Urinary bladder (tissue), 4 donors: ENCODE results near the gene IGF2BP3. TPM values are rescaled to one million over a fixed set of nuclear protein-coding genes. Genes with fewer than 3 reads are reported as not detected.
"Not testable (repeated sequence)": the region's sequence is repeated elsewhere in the genome, so short reads cannot be mapped to it uniquely, and the experiment has no call there.

Experiments used
- DNase-seq: peaks from one replicate; pipeline ENCODE4 v3.0.0-alpha.2; 2015; ENCODE audit errors: extremely low spot score
- H3K27ac ChIP-seq: one replicate; pipeline ENCODE4 v1.5.1; 2013; ENCODE audit warnings: low read depth, mild to moderate bottlenecking, moderate library complexity
- H3K36me3 ChIP-seq: one replicate; pipeline ENCODE4 v1.6.1; 2013; ENCODE audit warnings: mild to moderate bottlenecking, moderate library complexity; ENCODE audit not compliant: insufficient read depth
- H3K4me1 ChIP-seq: one replicate; pipeline ENCODE4 v1.6.1; 2013; ENCODE audit warnings: mild to moderate bottlenecking, moderate library complexity; ENCODE audit not compliant: insufficient read depth
- H3K4me3 ChIP-seq: one replicate; pipeline ENCODE4 v1.5.1; 2013; ENCODE audit warnings: low read depth, low read length
- WGBS: extraction: QIAGEN DNeasy Blood & Tissue Kit; methylation state at CpG from one replicate; pipeline ENCODE4 v1.1.7; 2013; 5-methylcytosine and 5-hydroxymethylcytosine counted together
- polyA plus RNA-seq: library from polyadenylated mRNA; stranded (reverse); fragments of 200-250 nt; gene quantifications from one replicate; pipeline ENCODE4 v1.2.3, GENCODE V29; 2013
- total RNA-seq: library from RNA; depleted of rRNA; stranded (reverse); fragments of >200 nt; gene quantifications from one replicate; pipeline ENCODE4 v1.2.3, GENCODE V29; 2014
- donor health status: healthy with polysubstance abuse.
- donor health status: healthy.

Gene IGF2BP3
- total and polyA plus RNA-seq, 2 donors: 0.27 to 65.7 TPM

- Histone ChIP-seq H3K27ac (no peak overlapping the region), H3K36me3 (no peaks in the 10 kb centered on the region), H3K4me3 (no peak overlapping the region), H3K4me1 (no peaks in the 10 kb centered on the region)
- 83% methylated on average over 4 of the region's 4 CpGs for WGBS
- DNase-seq: no peak
Measured at GRCh38 chr7:23430893-23431259, 39.4 kb downstream of the IGF2BP3 start.

GRCh38 chr7:23426876-23427275 is 43.4 kb downstream of the IGF2BP3 start:
- no peaks in the 10 kb centered on the region for H3K36me3 ChIP-seq
- DNase-seq: no peak
- WGBS: 89% methylated on average over 3 of the region's 3 CpGs
- H3K27ac ChIP-seq: no peak overlapping the region
- no peaks in the 10 kb centered on the region for H3K4me1 ChIP-seq
- H3K4me3 ChIP-seq: no peak overlapping the region

GRCh38 chr7:23422909-23423308 is 47.4 kb downstream of the IGF2BP3 start:
- WGBS: 42% methylated on average over 10 of the region's 10 CpGs
- no peaks in the 10 kb centered on the region for H3K36me3 ChIP-seq

GRCh38 chr7:23422384-23422783 is 47.9 kb downstream of the IGF2BP3 start:
- Histone ChIP-seq H3K36me3 (no peaks in the 10 kb centered on the region), H3K4me3 (no peak overlapping the region), H3K4me1 (no peaks in the 10 kb centered on the region), H3K27ac (no peak overlapping the region)
- no peak for DNase-seq
- WGBS: 70% methylated on average over 7 of the region's 7 CpGs

More at GRCh38 chr7:23422909-23423308, 47.4 kb downstream of the IGF2BP3 start:
- Histone ChIP-seq H3K27ac (no peak overlapping the region), H3K4me1 (no peaks in the 10 kb centered on the region), H3K4me3 (no peak overlapping the region)
- no peak for DNase-seq

GRCh38 chr7:23419845-23420244 is 50.4 kb downstream of the IGF2BP3 start:
- H3K4me1 ChIP-seq: no peaks in the 10 kb centered on the region
- H3K4me3 ChIP-seq: no peak overlapping the region
- WGBS: 92% methylated on average over 1 of the region's 1 CpG
- no peak for DNase-seq
- H3K27ac ChIP-seq: no peak overlapping the region
- no peaks in the 10 kb centered on the region for H3K36me3 ChIP-seq

GRCh38 chr7:23419160-23419559 is 51.1 kb downstream of the IGF2BP3 start:
- Histone ChIP-seq H3K36me3 (no peaks in the 10 kb centered on the region), H3K4me3 (no peak overlapping the region), H3K4me1 (no peaks in the 10 kb centered on the region), H3K27ac (no peak overlapping the region)
- 78% methylated on average over 3 of the region's 3 CpGs for whole genome bisulfite sequencing
- no peak for DNase-seq

- Histone ChIP-seq H3K27ac (no peak overlapping the region), H3K36me3 (no peaks in the 10 kb centered on the region)
- no peak for DNase-seq
Measured at GRCh38 chr7:23418046-23418445, 52.2 kb downstream of the IGF2BP3 start.

GRCh38 chr7:23415198-23415597 is 55.1 kb downstream of the IGF2BP3 start:
- H3K27ac ChIP-seq: no peak overlapping the region
- no peak for DNase-seq
- H3K4me1 ChIP-seq: no peaks in the 10 kb centered on the region
- no peak overlapping the region for H3K4me3 ChIP-seq
- H3K36me3 ChIP-seq: no peaks in the 10 kb centered on the region
- 99% methylated on average over 37 of the region's 37 CpGs for WGBS

More at GRCh38 chr7:23418046-23418445, 52.2 kb downstream of the IGF2BP3 start:
- H3K4me3 ChIP-seq: no peak overlapping the region
- no peaks in the 10 kb centered on the region for H3K4me1 ChIP-seq

GRCh38 chr7:23410446-23411183 is 59.7 kb downstream of the IGF2BP3 start:
- H3K27ac ChIP-seq: no peak overlapping the region
- no peaks in the 10 kb centered on the region for H3K36me3 ChIP-seq
- no peak for DNase-seq
- WGBS: 83% methylated on average over 7 of the region's 7 CpGs
- H3K4me3 ChIP-seq: no peak overlapping the region
- no peaks in the 10 kb centered on the region for H3K4me1 ChIP-seq

- H3K4me3 ChIP-seq, H3K36me3 ChIP-seq, DNase-seq, H3K27ac ChIP-seq, H3K4me1 ChIP-seq: not testable (repeated sequence)
- 94% methylated on average over 2 of the region's 2 CpGs for WGBS
Measured at GRCh38 chr7:23406564-23406963, 63.7 kb downstream of the IGF2BP3 start.

GRCh38 chr7:23405240-23405618 is 65.1 kb downstream of the IGF2BP3 start:
- WGBS: 97% methylated on average over 3 of the region's 3 CpGs
- Histone ChIP-seq H3K36me3 (no peaks in the 10 kb centered on the region), H3K27ac (no peak overlapping the region), H3K4me3 (no peak overlapping the region), H3K4me1 (no peaks in the 10 kb centered on the region)
- DNase-seq: no peak

- DNase-seq: no peak
- Histone ChIP-seq H3K27ac (no peak overlapping the region), H3K4me1 (no peaks in the 10 kb centered on the region), H3K36me3 (no peaks in the 10 kb centered on the region), H3K4me3 (no peak overlapping the region)
- WGBS: 81% methylated on average over 3 of the region's 3 CpGs
Measured at GRCh38 chr7:23404546-23405239, 65.6 kb downstream of the IGF2BP3 start.

- Histone ChIP-seq H3K4me3 (no peak overlapping the region), H3K4me1 (no peaks in the 10 kb centered on the region), H3K27ac (no peak overlapping the region), H3K36me3 (no peaks in the 10 kb centered on the region)
- no peak for DNase-seq
- 95% methylated on average over 5 of the region's 5 CpGs for WGBS
Measured at GRCh38 chr7:23403970-23404369, 66.3 kb downstream of the IGF2BP3 start.

- DNase-seq, H3K4me3 ChIP-seq, H3K36me3 ChIP-seq, H3K4me1 ChIP-seq, H3K27ac ChIP-seq: not testable (repeated sequence)
- 95% methylated on average over 2 of the region's 2 CpGs for WGBS
Measured at GRCh38 chr7:23398090-23398489, 72.2 kb downstream of the IGF2BP3 start.
